Neural cell (in vitro differentiated cells): ENCODE measurements around the gene CADM4. TPM values are rescaled to one million over a fixed set of nuclear protein-coding genes. Genes with fewer than 3 reads are reported as not detected.
"Not testable (repeated sequence)": the region's sequence is repeated elsewhere in the genome, so short reads cannot be mapped to it uniquely, and the experiment has no call there.

Experiments used
- H2AFZ ChIP-seq: fragments of 200-600, 300-800 bp; sonication (generic), shearing (Covaris generic); 2 replicates; pipeline ENCODE4 v1.6.0; 2014; ENCODE audit warnings: low read depth, mild to moderate bottlenecking, antibody characterized with exemption, low read length, moderate library complexity
- H3F3A ChIP-seq: fragments of 200-600 bp; shearing (Covaris generic); 2 replicates; pipeline ENCODE4 v1.6.1; 2016; ENCODE audit warnings: mild to moderate bottlenecking, moderate library complexity, mixed read lengths, antibody characterized with exemption, low read length; ENCODE audit not compliant: insufficient read depth, poor library complexity, severe bottlenecking
- H3K27ac ChIP-seq: fragments of 200-600, 300-800 bp; sonication (generic), shearing (Covaris generic); 2 replicates; pipeline ENCODE4 v1.5.1; 2014; ENCODE audit warnings: mild to moderate bottlenecking, low read length, moderate library complexity
- H3K27me3 ChIP-seq: fragments of 300-800, 200-600 bp; sonication (generic), shearing (Covaris generic); 2 replicates; pipeline ENCODE4 v1.6.0; 2014; ENCODE audit warnings: mild to moderate bottlenecking, low read depth, low read length, moderate library complexity; ENCODE audit not compliant: insufficient read depth
- H3K36me3 ChIP-seq: fragments of 300-800, 200-600 bp; sonication (generic), shearing (Covaris generic); 2 replicates; pipeline ENCODE4 v1.5.1; 2014; ENCODE audit warnings: mild to moderate bottlenecking, antibody characterized with exemption, low read length, moderate library complexity; ENCODE audit not compliant: insufficient read depth
- H3K4me2 ChIP-seq: fragments of 300-800, 200-600 bp; sonication (generic), shearing (Covaris generic); 2 replicates; pipeline ENCODE4 v1.6.0; 2014; ENCODE audit warnings: mild to moderate bottlenecking, low read length
- H3K4me3 ChIP-seq: fragments of 300-800, 200-600 bp; sonication (generic), shearing (Covaris generic); 2 replicates; pipeline ENCODE4 v1.5.1; 2014; ENCODE audit warnings: mild to moderate bottlenecking, low read length, moderate library complexity
- H3K79me2 ChIP-seq: fragments of 200-600 bp; shearing (Covaris generic); replicated peaks from 2 replicates; pipeline ENCODE4 v1.6.0; 2014; ENCODE audit warnings: mild to moderate bottlenecking, low read length, moderate library complexity; ENCODE audit not compliant: insufficient read depth
- H3K9ac ChIP-seq: fragments of 300-800, 200-600 bp; sonication (generic), shearing (Covaris generic); 2 replicates; pipeline ENCODE4 v1.6.1; 2016; ENCODE audit warnings: mild to moderate bottlenecking, low read length, mixed read lengths
- H3K9me2 ChIP-seq: fragments of 200-600 bp; shearing (Covaris generic); 2 replicates; pipeline ENCODE4 v1.6.1; 2016; ENCODE audit warnings: mild to moderate bottlenecking, low read length, mixed read lengths; ENCODE audit not compliant: insufficient read depth
- H3K9me3 ChIP-seq: fragments of 200-600, 300-800 bp; sonication (generic), shearing (Covaris generic); 2 replicates; pipeline ENCODE4 v1.6.1; 2016; ENCODE audit warnings: mild to moderate bottlenecking, mixed run types, low read length, moderate library complexity, mixed read lengths
- H4K20me1 ChIP-seq: fragments of 200-600 bp; shearing (Covaris generic); 2 replicates; pipeline ENCODE4 v1.6.1; 2016; ENCODE audit warnings: mild to moderate bottlenecking, mixed run types; ENCODE audit not compliant: insufficient read depth
- EP300 ChIP-seq: fragments of 450-650 bp; conservative IDR thresholded peaks from 2 replicates; pipeline ENCODE4 v1.6.1; 2014; ENCODE audit warnings: antibody characterized with exemption, mild to moderate bottlenecking, moderate library complexity; ENCODE audit not compliant: poor library complexity, severe bottlenecking
- EZH2 ChIP-seq: fragments of 200-600, 300-800 bp; shearing (Covaris generic), sonication (generic); IDR thresholded peaks from 2 replicates; pipeline ENCODE4 v1.6.1; 2014; ENCODE audit warnings: antibody characterized with exemption, low read length, borderline replicate concordance, mild to moderate bottlenecking; ENCODE audit not compliant: insufficient read depth, poor library complexity, severe bottlenecking
- MXI1 ChIP-seq: fragments of 450-650 bp; conservative IDR thresholded peaks from 2 replicates; pipeline ENCODE4 v1.6.1; 2014; ENCODE audit warnings: antibody characterized with exemption, mild to moderate bottlenecking; ENCODE audit not compliant: poor library complexity, severe bottlenecking
- POLR2AphosphoS5 ChIP-seq: IDR thresholded peaks from 2 replicates; pipeline ENCODE4 v1.6.1; 2012
- RAD21 ChIP-seq: fragments of 450-650 bp; conservative IDR thresholded peaks from 2 replicates; pipeline ENCODE4 v1.6.1; 2014; ENCODE audit warnings: antibody characterized with exemption, mild to moderate bottlenecking, moderate library complexity
- SMC3 ChIP-seq: fragments of 450-650 bp; conservative IDR thresholded peaks from 2 replicates; pipeline ENCODE4 v1.6.1; 2014; ENCODE audit warnings: antibody characterized with exemption, mild to moderate bottlenecking, moderate library complexity; ENCODE audit not compliant: poor library complexity
- TAF1 ChIP-seq: IDR thresholded peaks from 2 replicates; pipeline ENCODE4 v1.6.1; 2012; ENCODE audit warnings: low read depth
- polyA plus RNA-seq: library from polyadenylated mRNA; depleted of rRNA; stranded (reverse); fragments of >200 nt; gene quantifications from 2 replicates; pipeline ENCODE4 v1.2.3, GENCODE V29; 2014
- TF ChIP-seq, protein P1 (sequence below): fragments of 450-650 bp; IDR thresholded peaks from 2 replicates; pipeline ENCODE4 v1.5.1; 2014; ENCODE audit warnings: antibody characterized with exemption, mild to moderate bottlenecking, moderate library complexity; ENCODE audit not compliant: poor library complexity, severe bottlenecking
- TF ChIP-seq, protein P2 (sequence below): IDR thresholded peaks from 2 replicates; pipeline ENCODE4 v1.6.1; 2012; ENCODE audit warnings: borderline replicate concordance

CADM4 gene
- polyA plus RNA-seq, 1 donor from 2014 or later, result 211 TPM

DNA sequence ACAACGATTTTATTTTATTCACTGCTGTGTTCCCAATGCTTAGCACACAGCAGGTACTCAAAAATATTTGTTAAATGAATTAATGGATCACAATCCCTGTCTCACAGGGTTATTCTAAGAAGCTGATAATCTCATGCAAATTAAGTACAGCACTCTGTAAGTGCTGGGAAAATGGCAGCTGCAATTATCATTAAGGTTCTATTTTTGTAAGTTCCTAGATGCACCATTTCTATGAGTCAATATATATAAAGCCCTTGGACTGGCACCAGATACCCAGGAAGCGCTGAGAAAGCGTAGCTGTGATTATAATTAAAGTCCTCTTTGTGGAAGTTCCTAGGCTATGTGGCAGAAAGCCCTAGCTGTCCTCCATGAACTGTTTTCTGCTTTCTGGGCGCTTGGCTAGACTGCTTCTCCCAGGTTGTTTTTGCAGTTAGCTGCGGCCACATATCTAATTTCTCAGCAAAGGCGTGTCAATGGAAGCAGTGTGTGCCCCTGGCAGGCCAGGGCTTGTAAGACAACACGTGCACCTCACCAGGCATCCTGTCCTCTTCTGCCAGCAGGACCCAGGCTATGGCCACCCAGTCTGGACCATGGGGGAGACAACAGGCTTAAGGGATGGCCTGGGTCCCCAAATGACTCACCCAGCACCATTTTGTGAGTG lies 33.0 kb downstream of the CADM4 start:
- no peaks in the 10 kb centered on the region for H3K36me3 ChIP-seq
- no peak overlapping the region for H2AFZ ChIP-seq
- H3K9me2 ChIP-seq, result no peaks in the 10 kb centered on the region
- no peaks in the 10 kb centered on the region for H4K20me1 ChIP-seq
- H3K79me2 ChIP-seq, result peaks cover under 1% of the 10 kb centered on the region
- H3K9me3 ChIP-seq, result no peaks in the 10 kb centered on the region
- H3K4me3 ChIP-seq, result no peak overlapping the region
- TF ChIP-seq EZH2, result no peak
- TF ChIP-seq SMC3, result no peak
- TF ChIP-seq POLR2AphosphoS5, result no peak
- no peak for TF ChIP-seq EP300
- no peak for TF ChIP-seq RAD21
- TF ChIP-seq, protein P1, sequence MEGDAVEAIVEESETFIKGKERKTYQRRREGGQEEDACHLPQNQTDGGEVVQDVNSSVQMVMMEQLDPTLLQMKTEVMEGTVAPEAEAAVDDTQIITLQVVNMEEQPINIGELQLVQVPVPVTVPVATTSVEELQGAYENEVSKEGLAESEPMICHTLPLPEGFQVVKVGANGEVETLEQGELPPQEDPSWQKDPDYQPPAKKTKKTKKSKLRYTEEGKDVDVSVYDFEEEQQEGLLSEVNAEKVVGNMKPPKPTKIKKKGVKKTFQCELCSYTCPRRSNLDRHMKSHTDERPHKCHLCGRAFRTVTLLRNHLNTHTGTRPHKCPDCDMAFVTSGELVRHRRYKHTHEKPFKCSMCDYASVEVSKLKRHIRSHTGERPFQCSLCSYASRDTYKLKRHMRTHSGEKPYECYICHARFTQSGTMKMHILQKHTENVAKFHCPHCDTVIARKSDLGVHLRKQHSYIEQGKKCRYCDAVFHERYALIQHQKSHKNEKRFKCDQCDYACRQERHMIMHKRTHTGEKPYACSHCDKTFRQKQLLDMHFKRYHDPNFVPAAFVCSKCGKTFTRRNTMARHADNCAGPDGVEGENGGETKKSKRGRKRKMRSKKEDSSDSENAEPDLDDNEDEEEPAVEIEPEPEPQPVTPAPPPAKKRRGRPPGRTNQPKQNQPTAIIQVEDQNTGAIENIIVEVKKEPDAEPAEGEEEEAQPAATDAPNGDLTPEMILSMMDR, result no peak
- TF ChIP-seq, protein P2, sequence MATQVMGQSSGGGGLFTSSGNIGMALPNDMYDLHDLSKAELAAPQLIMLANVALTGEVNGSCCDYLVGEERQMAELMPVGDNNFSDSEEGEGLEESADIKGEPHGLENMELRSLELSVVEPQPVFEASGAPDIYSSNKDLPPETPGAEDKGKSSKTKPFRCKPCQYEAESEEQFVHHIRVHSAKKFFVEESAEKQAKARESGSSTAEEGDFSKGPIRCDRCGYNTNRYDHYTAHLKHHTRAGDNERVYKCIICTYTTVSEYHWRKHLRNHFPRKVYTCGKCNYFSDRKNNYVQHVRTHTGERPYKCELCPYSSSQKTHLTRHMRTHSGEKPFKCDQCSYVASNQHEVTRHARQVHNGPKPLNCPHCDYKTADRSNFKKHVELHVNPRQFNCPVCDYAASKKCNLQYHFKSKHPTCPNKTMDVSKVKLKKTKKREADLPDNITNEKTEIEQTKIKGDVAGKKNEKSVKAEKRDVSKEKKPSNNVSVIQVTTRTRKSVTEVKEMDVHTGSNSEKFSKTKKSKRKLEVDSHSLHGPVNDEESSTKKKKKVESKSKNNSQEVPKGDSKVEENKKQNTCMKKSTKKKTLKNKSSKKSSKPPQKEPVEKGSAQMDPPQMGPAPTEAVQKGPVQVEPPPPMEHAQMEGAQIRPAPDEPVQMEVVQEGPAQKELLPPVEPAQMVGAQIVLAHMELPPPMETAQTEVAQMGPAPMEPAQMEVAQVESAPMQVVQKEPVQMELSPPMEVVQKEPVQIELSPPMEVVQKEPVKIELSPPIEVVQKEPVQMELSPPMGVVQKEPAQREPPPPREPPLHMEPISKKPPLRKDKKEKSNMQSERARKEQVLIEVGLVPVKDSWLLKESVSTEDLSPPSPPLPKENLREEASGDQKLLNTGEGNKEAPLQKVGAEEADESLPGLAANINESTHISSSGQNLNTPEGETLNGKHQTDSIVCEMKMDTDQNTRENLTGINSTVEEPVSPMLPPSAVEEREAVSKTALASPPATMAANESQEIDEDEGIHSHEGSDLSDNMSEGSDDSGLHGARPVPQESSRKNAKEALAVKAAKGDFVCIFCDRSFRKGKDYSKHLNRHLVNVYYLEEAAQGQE, result no peak
- no peak for TF ChIP-seq MXI1
- TF ChIP-seq TAF1, result no peak
- H3K4me2 ChIP-seq, result no peak overlapping the region
- H3K27ac ChIP-seq, result no peak overlapping the region
- no peaks in the 10 kb centered on the region for H3F3A ChIP-seq
- no peaks in the 10 kb centered on the region for H3K27me3 ChIP-seq
- H3K9ac ChIP-seq, result no peak overlapping the region

GRCh38 chr19:43605875-43606568 lies 33.6 kb downstream of the CADM4 start:
- H4K20me1 ChIP-seq, result no peaks in the 10 kb centered on the region
- no peaks in the 10 kb centered on the region for H3K27me3 ChIP-seq
- no peak overlapping the region for H2AFZ ChIP-seq
- H3K27ac ChIP-seq, result no peak overlapping the region
- H3K4me2 ChIP-seq, result no peak overlapping the region
- no peaks in the 10 kb centered on the region for H3K9me3 ChIP-seq
- TF ChIP-seq EP300 (no peak), TAF1 (no peak), POLR2AphosphoS5 (no peak), EZH2 (no peak)
- no peaks in the 10 kb centered on the region for H3K9me2 ChIP-seq
- H3K36me3 ChIP-seq, result no peaks in the 10 kb centered on the region
- H3F3A ChIP-seq, result no peaks in the 10 kb centered on the region
- no peak overlapping the region for H3K9ac ChIP-seq
- H3K4me3 ChIP-seq, result no peak overlapping the region
- H3K79me2 ChIP-seq, result no peaks in the 10 kb centered on the region

- H3K9me3 ChIP-seq, result not testable (repeated sequence)
These were observed 39.3 kb downstream of the CADM4 start for GRCh38 chr19:43600326-43600725.

More at GRCh38 chr19:43600326-43600725, 39.3 kb downstream of the CADM4 start:
- not testable (repeated sequence) for H3K4me2 ChIP-seq, H3K4me3 ChIP-seq, H3F3A ChIP-seq, H4K20me1 ChIP-seq, H3K9ac ChIP-seq, H3K36me3 ChIP-seq, H3K27ac ChIP-seq, H2AFZ ChIP-seq, H3K9me2 ChIP-seq, H3K27me3 ChIP-seq
- peaks cover 19% of the 10 kb centered on the region for H3K79me2 ChIP-seq
